Measurements from ENCODE around the gene MMP19. TPM values are rescaled to one million over a fixed set of nuclear protein-coding genes. Genes with fewer than 3 reads are reported as not detected.

The MMP19 gene
- polyA plus RNA-seq, 1 experiment = 40.7 TPM

GRCh38 chr12:55829967-55830600, 12.7 kb downstream of the MMP19 start:
- POLR2A ChIA-PET = interaction anchor here (0.6 to 2.7 kb wide), 4 partner anchors 12 to 225 kb away, joined by 5 to 30 read pairs (median 11); partner anchors contain the start of genes ORMDL2 and SARNP

GRCh38 chr12:55828357-55828756, 14.4 kb downstream of the MMP19 start:
- TF ChIP-seq, protein P1, sequence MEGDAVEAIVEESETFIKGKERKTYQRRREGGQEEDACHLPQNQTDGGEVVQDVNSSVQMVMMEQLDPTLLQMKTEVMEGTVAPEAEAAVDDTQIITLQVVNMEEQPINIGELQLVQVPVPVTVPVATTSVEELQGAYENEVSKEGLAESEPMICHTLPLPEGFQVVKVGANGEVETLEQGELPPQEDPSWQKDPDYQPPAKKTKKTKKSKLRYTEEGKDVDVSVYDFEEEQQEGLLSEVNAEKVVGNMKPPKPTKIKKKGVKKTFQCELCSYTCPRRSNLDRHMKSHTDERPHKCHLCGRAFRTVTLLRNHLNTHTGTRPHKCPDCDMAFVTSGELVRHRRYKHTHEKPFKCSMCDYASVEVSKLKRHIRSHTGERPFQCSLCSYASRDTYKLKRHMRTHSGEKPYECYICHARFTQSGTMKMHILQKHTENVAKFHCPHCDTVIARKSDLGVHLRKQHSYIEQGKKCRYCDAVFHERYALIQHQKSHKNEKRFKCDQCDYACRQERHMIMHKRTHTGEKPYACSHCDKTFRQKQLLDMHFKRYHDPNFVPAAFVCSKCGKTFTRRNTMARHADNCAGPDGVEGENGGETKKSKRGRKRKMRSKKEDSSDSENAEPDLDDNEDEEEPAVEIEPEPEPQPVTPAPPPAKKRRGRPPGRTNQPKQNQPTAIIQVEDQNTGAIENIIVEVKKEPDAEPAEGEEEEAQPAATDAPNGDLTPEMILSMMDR (IDR thresholded peaks at IDR 0.05; ENCODE audit: insufficient read depth, low read depth, low read length) = no peak
- DNase-seq (ENCODE audit: low read depth) = no peak
- Histone ChIP-seq H3K27me3 (ENCODE audit: control insufficient read depth, insufficient read depth, low read length) (no peaks in the 10 kb centered on the region), H3K4me3 (ENCODE audit: low read depth, low read length) (peak overlapping the region; percentile 58), H3K36me3 (ENCODE audit: control insufficient read depth, insufficient read depth, low read length) (peaks cover 7% of the 10 kb centered on the region)
- ChIA-PET POLR2A (no interaction called here), CTCF (interaction anchor here (1.3 to 3.2 kb wide), 2 partner anchors 10 to 99 kb away, joined by 6 to 30 read pairs; partner anchors contain the start of genes ORMDL2 and PYM1)

More at GRCh38 chr12:55829967-55830600, 12.7 kb downstream of the MMP19 start:
- no peak for DNase-seq (ENCODE audit: low read depth)
- Histone ChIP-seq H3K4me3 (ENCODE audit: low read depth, low read length) (peak overlapping the region; percentile 84), H3K36me3 (ENCODE audit: control insufficient read depth, insufficient read depth, low read length) (peaks cover 9% of the 10 kb centered on the region), H3K27me3 (ENCODE audit: control insufficient read depth, insufficient read depth, low read length) (no peaks in the 10 kb centered on the region)
- CTCF ChIA-PET = interaction anchor here (0.9 to 3.2 kb wide), 14 partner anchors 9 to 166 kb away, joined by 3 to 30 read pairs (median 6); partner anchors contain the start of genes DGKA, MMP19, PYM1 and RAB5B
- TF ChIP-seq, protein P1 (IDR thresholded peaks at IDR 0.05; ENCODE audit: insufficient read depth, low read depth, low read length) = no peak

DNA sequence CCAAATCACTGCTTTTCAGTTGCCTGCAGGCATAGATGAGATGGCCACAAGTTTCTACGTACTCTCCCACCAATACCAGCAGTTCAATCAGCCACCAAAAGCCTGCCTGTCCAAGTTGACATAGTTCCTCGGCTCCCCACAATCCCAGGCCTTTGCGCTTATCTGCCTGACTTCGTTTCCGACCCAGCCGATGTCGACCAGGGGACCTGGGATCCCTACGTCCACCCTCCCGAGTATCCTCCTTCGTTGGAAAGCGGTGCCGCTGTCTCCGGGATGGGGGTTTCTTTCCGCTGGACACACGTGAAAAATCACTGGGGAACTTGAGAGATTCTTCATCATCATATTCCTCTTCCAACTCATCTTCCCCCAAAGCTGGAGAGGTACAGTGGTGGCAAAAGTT, 14.9 kb downstream of the MMP19 start:
- H3K36me3 ChIP-seq (ENCODE audit: control insufficient read depth, insufficient read depth, low read length) = peaks cover 7% of the 10 kb centered on the region
- no peak for DNase-seq (ENCODE audit: low read depth)
- no peaks in the 10 kb centered on the region for H3K27me3 ChIP-seq (ENCODE audit: control insufficient read depth, insufficient read depth, low read length)
- TF ChIP-seq, protein P1 (IDR thresholded peaks at IDR 0.05; ENCODE audit: insufficient read depth, low read depth, low read length) = no peak
- no peak overlapping the region for H3K4me3 ChIP-seq (ENCODE audit: low read depth, low read length)
- ChIA-PET CTCF (no interaction called here), POLR2A (no interaction called here)

GRCh38 chr12:55824726-55825125, 18.0 kb downstream of the MMP19 start:
- Histone ChIP-seq H3K4me3 (ENCODE audit: low read depth, low read length) (no peak overlapping the region), H3K27me3 (ENCODE audit: control insufficient read depth, insufficient read depth, low read length) (no peaks in the 10 kb centered on the region), H3K36me3 (ENCODE audit: control insufficient read depth, insufficient read depth, low read length) (peaks cover 15% of the 10 kb centered on the region)
- CTCF ChIA-PET = interaction anchor here (0.7 kb wide), 1 partner anchor 12 kb away, joined by 3 read pairs; no protein-coding TSS in a partner anchor
- POLR2A ChIA-PET = no interaction called here
- DNase-seq (ENCODE audit: low read depth) = no peak
- TF ChIP-seq, protein P1 (IDR thresholded peaks at IDR 0.05; ENCODE audit: insufficient read depth, low read depth, low read length) = no peak

- Histone ChIP-seq H3K4me3 (ENCODE audit: low read depth, low read length) (no peak overlapping the region), H3K36me3 (ENCODE audit: control insufficient read depth, insufficient read depth, low read length) (peaks cover 15% of the 10 kb centered on the region), H3K27me3 (ENCODE audit: control insufficient read depth, insufficient read depth, low read length) (no peaks in the 10 kb centered on the region)
- ChIA-PET POLR2A (no interaction called here), CTCF (interaction anchor here (0.8 to 1.2 kb wide), 2 partner anchors 84 to 103 kb away, joined by 4 to 5 read pairs; no protein-coding TSS in a partner anchor)
- TF ChIP-seq, protein P1 (IDR thresholded peaks at IDR 0.05; ENCODE audit: insufficient read depth, low read depth, low read length) = no peak
- DNase-seq (ENCODE audit: low read depth) = no peak
Observed at GRCh38 chr12:55823419-55823818, 19.3 kb downstream of the MMP19 start.
